SK-MEL-5 (cell line): Measurements from ENCODE around the gene IDE. TPM values are rescaled to one million over a fixed set of nuclear protein-coding genes. Genes with fewer than 3 reads are reported as not detected.
"Not testable (repeated sequence)": the region's sequence is repeated elsewhere in the genome, so short reads cannot be mapped to it uniquely, and the experiment has no call there.

Experiments used
- DNase-seq: peaks from one replicate; pipeline ENCODE4 v3.0.0-alpha.2; 2016; ENCODE audit warnings: low read depth, low spot score
- in situ Hi-C: cut with HindIII; loops from 2 replicates; pipeline ENCODE4 v1.10.0; 2016; ENCODE audit warnings: low sequenced_read_pairs, high pct_unique_total_duplicates, low pct_unique_long_range_greater_than_20kb
- total RNA-seq: library from RNA; depleted of rRNA; stranded (reverse); fragments of >200 nt; shearing (Covaris generic); gene quantifications from 2 replicates; pipeline ENCODE4 v1.2.3, GENCODE V29; 2014

Gene IDE
- total RNA-seq, 1 experiment from 2014 or later: 23.8 TPM

- DNase-seq: no peak
These were observed 2.2 kb downstream of the IDE start for GRCh38 chr10:92571649-92572048.

GRCh38 chr10:92569663-92570062, 4.2 kb downstream of the IDE start:
- in situ Hi-C loops, DNase-seq: not testable (repeated sequence)

More at GRCh38 chr10:92571649-92572048, 2.2 kb downstream of the IDE start:
- in situ Hi-C loops: no loop called here

- in situ Hi-C loops: no loop called here
- no peak for DNase-seq
These were observed 4.8 kb downstream of the IDE start for GRCh38 chr10:92569071-92569470.

GRCh38 chr10:92567952-92568600, 5.8 kb downstream of the IDE start:
- DNase-seq: no peak
- in situ Hi-C loops: no loop called here

- no peak for DNase-seq
- in situ Hi-C loops: no loop called here
These were observed 11.5 kb downstream of the IDE start for GRCh38 chr10:92562424-92562823.

GRCh38 chr10:92559046-92559445, 14.8 kb downstream of the IDE start:
- no peak for DNase-seq
- in situ Hi-C loops: no loop called here

GRCh38 chr10:92553959-92554358, 19.9 kb downstream of the IDE start:
- in situ Hi-C loops: no loop called here
- DNase-seq: no peak

GRCh38 chr10:92552310-92552709, 21.6 kb downstream of the IDE start:
- in situ Hi-C loops: no loop called here

GRCh38 chr10:92550924-92551323, 23.0 kb downstream of the IDE start:
- DNase-seq: no peak

More at GRCh38 chr10:92552310-92552709, 21.6 kb downstream of the IDE start:
- peak; percentile 11 for DNase-seq

GRCh38 chr10:92547676-92548075, 26.2 kb downstream of the IDE start:
- in situ Hi-C loops: no loop called here
- DNase-seq: no peak

More at GRCh38 chr10:92550924-92551323, 23.0 kb downstream of the IDE start:
- in situ Hi-C loops: no loop called here

- DNase-seq: no peak
- in situ Hi-C loops: no loop called here
These were observed 28.3 kb downstream of the IDE start for GRCh38 chr10:92545556-92545955.

- peak; percentile 79 for DNase-seq
- in situ Hi-C loops: no loop called here
These were observed 29.6 kb downstream of the IDE start for GRCh38 chr10:92544296-92544695.

- DNase-seq: no peak
- in situ Hi-C loops: no loop called here
These were observed 31.4 kb downstream of the IDE start for GRCh38 chr10:92542458-92542857.

- no peak for DNase-seq
- in situ Hi-C loops: no loop called here
These were observed 32.3 kb downstream of the IDE start for GRCh38 chr10:92541583-92541982.

GRCh38 chr10:92538231-92538958, 35.5 kb downstream of the IDE start:
- in situ Hi-C loops: no loop called here
- no peak for DNase-seq

GRCh38 chr10:92530891-92531535, 42.9 kb downstream of the IDE start:
- in situ Hi-C loops: no loop called here
- DNase-seq: no peak

GRCh38 chr10:92530421-92530820, 43.5 kb downstream of the IDE start:
- no peak for DNase-seq
- in situ Hi-C loops: no loop called here

GRCh38 chr10:92527716-92528115, 46.2 kb downstream of the IDE start:
- in situ Hi-C loops: no loop called here
- DNase-seq: no peak

GRCh38 chr10:92523639-92524038, 50.3 kb downstream of the IDE start:
- no peak for DNase-seq
- in situ Hi-C loops: no loop called here
